Esophagus squamous epithelium (tissue), 4 donors: ENCODE results near the gene EBP.

Source experiments
- CTCF ChIP-seq, 6 experiments: fragments of 450-650 bp in 4 of 6; fragments of 200-600 bp in 2 of 6; sonication (generic) in 2 of 6; IDR thresholded peaks; one replicate each; pipeline ENCODE4 v1.5.1; 2016 to 2019; ENCODE audit warnings: antibody characterized with exemption in 6 of 6, mild to moderate bottlenecking in 4 of 6, moderate library complexity in 4 of 6
- POLR2A ChIP-seq, 4 donors: fragments of 450-650 bp; IDR thresholded peaks; one replicate each; pipeline ENCODE4 v1.6.1; 2017; ENCODE audit warnings: antibody characterized with exemption in 4 of 4, mild to moderate bottlenecking in 4 of 4, moderate library complexity in 3 of 4

DNA sequence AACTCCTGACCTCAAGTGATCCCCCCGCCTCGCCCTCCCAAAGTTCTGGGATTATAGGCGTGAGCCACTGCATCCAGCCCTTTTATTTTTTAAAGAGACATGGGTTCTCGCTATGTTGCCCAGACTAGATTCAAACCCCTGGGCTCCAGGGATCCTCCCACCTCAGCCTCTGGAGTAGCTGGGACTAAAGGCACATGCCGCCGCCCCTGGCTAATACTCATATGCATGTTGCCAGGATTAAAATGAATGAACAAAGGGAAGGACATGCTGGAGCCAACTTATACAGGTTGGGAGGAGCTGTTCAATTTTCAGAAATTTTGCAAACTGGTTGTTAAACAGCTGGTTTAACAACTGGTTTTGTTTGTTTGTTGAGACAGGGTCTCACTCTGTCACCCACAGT, 47.0 kb upstream of the EBP start:
- TF ChIP-seq CTCF (IDR thresholded peaks at IDR 0.05) (no peak), POLR2A (IDR thresholded peaks at IDR 0.05) (no peak)
